Measurements from ENCODE around the gene TMEM126B. TPM values are rescaled to one million over a fixed set of nuclear protein-coding genes. Genes with fewer than 3 reads are reported as not detected.
"Not testable (repeated sequence)": the region's sequence is repeated elsewhere in the genome, so short reads cannot be mapped to it uniquely, and the experiment has no call there.

The TMEM126B gene
- total RNA-seq, 2 donors from 2014 or later, result 77.0 to 104 TPM

GRCh38 chr11:85664615-85665481 lies 36.5 kb downstream of the TMEM126B start, which contains the start of gene CREBZF:
TSS of gene CREBZF (minus strand) at chr11:85665129. CDS start at chr11:85664875, 254 bp downstream.
- peaks cover 29 to 42% of the 10 kb centered on the region in 2 donors for H3K36me3 Mint-ChIP-seq
- H3K9me3 Mint-ChIP-seq, result no peaks in the 10 kb centered on the region
- DNase-seq (ENCODE audit: low spot score in 2 of 2) (peak; percentile 96 to 98), ATAC-seq (peak; percentile 90 to 92)
- peak within 1 kb of the TSS; percentile 97 for H3K27ac Mint-ChIP-seq

DNA sequence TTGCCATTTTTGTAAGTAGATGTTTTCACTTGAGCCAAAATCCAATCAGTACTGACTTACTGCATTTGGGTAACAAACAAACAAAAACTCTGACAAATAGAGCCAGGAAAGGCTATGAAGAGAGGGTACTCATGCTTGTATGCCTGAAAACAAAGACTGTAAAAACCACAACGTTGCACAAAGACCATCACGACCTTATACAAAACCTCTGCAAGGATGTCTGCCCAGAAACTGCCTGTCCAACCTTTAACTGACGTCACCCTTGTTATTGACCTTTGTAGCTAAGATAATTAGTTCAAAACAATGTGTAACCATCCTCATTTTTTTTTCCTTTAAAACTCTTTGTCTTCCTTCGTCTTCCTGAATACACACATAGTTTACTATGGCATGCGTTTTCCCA lies 37.3 kb downstream of the TMEM126B start:
- DNase-seq (ENCODE audit: low spot score in 2 of 2) (no peak), ATAC-seq (no peak)
- Mint-ChIP-seq H3K9me3 (no peaks in the 10 kb centered on the region), H3K27ac (peak overlapping the region in 1 of 2 donors; percentile 97), H3K36me3 (peaks cover 22 to 33% of the 10 kb centered on the region in 2 donors)

- peak overlapping the region in 1 of 2 donors; percentile 97 for H3K27ac Mint-ChIP-seq
- no peak for ATAC-seq
- H3K9me3 Mint-ChIP-seq, result no peaks in the 10 kb centered on the region
- H3K36me3 Mint-ChIP-seq, result peaks cover 22 to 24% of the 10 kb centered on the region in 2 donors
- no peak for DNase-seq (ENCODE audit: low spot score in 2 of 2)
Observed at GRCh38 chr11:85666687-85667086, 38.3 kb downstream of the TMEM126B start.

- Mint-ChIP-seq H3K27ac (no peak overlapping the region), H3K9me3 (peaks cover 0 to 3% of the 10 kb centered on the region in 2 donors), H3K36me3 (peaks cover 14 to 17% of the 10 kb centered on the region in 2 donors)
- no peak for DNase-seq (ENCODE audit: low spot score in 2 of 2)
- no peak for ATAC-seq
Observed at GRCh38 chr11:85668157-85668556, 39.8 kb downstream of the TMEM126B start.

DNA sequence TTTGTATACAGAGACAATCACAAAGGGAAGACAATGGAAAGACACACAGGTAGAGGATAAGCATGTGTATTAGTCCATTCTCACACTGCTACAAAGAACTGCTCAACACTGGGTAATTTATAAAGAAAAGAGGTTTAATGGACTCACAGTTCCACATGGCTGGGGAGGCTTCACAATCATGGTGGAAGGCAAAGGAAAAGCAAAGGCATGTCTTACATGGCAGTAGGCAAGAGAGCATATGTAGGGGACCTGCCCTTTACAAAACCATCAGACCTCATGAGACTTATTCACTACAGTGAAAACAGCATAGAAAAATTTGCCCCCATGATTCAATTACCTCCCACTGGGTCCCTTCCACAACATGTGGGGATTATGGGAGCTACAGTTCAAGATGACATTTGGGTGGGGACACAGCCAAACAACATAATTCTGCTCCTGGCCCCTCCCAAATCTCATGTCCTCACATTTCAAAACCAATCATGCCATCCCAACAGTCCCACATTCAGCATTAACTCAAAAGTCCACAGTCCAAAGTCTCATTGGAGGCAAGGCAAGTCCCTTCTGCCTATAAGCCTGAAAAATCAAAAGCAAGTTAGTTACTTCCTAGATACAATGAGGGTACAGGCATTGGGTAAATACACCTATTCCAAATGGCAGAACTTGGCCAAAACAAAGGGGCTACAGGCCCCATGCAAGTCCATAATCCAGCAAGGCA lies 42.7 kb downstream of the TMEM126B start:
- ATAC-seq; H3K36me3 Mint-ChIP-seq; H3K27ac Mint-ChIP-seq; DNase-seq (ENCODE audit: low spot score in 2 of 2); H3K9me3 Mint-ChIP-seq: not testable (repeated sequence)

DNA sequence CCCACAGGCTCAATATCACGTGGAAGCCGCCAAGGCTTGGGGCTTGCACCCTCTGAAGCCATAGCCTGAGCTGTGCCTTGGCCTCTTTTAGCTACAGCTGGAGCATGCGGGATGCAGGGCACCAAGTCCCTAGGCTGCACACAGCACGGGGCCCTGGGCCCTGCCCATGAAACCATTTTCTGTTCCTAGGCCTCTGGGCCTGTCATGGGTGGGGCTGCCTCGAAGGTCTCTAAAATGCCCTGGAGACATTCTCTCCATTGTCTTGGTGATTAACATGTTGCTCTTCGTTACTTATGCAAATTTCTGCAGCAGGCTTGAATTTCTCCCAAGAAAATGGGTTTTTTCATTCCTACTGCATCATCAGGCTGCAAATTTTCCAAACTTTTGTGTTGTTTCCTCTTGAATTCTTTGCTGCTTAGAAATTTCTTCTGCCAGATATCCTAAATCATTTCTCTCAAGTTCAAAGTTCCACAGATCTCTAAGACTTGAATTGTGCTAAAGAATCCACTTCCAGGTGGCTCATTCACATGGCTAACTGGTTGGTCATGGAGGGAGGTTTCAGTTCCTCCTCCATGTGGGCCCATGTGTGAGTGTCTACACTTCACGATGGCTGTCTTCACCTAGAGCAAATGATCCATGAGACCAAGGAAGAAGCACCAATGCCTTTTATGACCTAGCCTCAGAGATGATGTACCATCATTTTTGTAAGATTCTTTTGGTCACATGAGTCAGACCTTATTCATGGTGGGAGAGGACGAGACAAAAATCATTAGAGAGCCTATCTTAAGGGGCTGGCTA lies 43.9 kb downstream of the TMEM126B start:
- ATAC-seq (no peak), DNase-seq (ENCODE audit: low spot score in 2 of 2) (no peak)
- no peaks in the 10 kb centered on the region for H3K36me3 Mint-ChIP-seq
- no peak overlapping the region for H3K27ac Mint-ChIP-seq
- H3K9me3 Mint-ChIP-seq, result peaks cover 3 to 4% of the 10 kb centered on the region in 2 donors

GRCh38 chr11:85673393-85673792 lies 45.0 kb downstream of the TMEM126B start:
- ATAC-seq, result peak in 1 of 2 donors; percentile 84
- no peak for DNase-seq (ENCODE audit: low spot score in 2 of 2)
- Mint-ChIP-seq H3K27ac (no peak overlapping the region), H3K9me3 (peaks cover 3 to 4% of the 10 kb centered on the region in 2 donors), H3K36me3 (no peaks in the 10 kb centered on the region)

- H3K36me3 Mint-ChIP-seq, result peaks cover 0 to 5% of the 10 kb centered on the region in 2 donors
- H3K9me3 Mint-ChIP-seq, result peaks cover 0 to 3% of the 10 kb centered on the region in 2 donors
- DNase-seq (ENCODE audit: low spot score in 2 of 2), result no peak
- H3K27ac Mint-ChIP-seq, result no peak overlapping the region
- no peak for ATAC-seq
Observed at GRCh38 chr11:85679576-85679975, 51.2 kb downstream of the TMEM126B start.

GRCh38 chr11:85680897-85681296 lies 52.5 kb downstream of the TMEM126B start:
- Mint-ChIP-seq H3K27ac (no peak overlapping the region), H3K36me3 (peaks cover 0 to 5% of the 10 kb centered on the region in 2 donors), H3K9me3 (no peaks in the 10 kb centered on the region)
- no peak for DNase-seq (ENCODE audit: low spot score in 2 of 2)
- ATAC-seq, result peak; percentile 27 to 44

- ATAC-seq (peak; percentile 88 to 92), DNase-seq (ENCODE audit: low spot score in 2 of 2) (peak; percentile 65 to 69)
- Mint-ChIP-seq H3K27ac (peak overlapping the region; percentile 92 to 94), H3K9me3 (no peaks in the 10 kb centered on the region), H3K36me3 (peaks cover 0 to 5% of the 10 kb centered on the region in 2 donors)
Observed at GRCh38 chr11:85682330-85683305, 54.2 kb downstream of the TMEM126B start.

DNA sequence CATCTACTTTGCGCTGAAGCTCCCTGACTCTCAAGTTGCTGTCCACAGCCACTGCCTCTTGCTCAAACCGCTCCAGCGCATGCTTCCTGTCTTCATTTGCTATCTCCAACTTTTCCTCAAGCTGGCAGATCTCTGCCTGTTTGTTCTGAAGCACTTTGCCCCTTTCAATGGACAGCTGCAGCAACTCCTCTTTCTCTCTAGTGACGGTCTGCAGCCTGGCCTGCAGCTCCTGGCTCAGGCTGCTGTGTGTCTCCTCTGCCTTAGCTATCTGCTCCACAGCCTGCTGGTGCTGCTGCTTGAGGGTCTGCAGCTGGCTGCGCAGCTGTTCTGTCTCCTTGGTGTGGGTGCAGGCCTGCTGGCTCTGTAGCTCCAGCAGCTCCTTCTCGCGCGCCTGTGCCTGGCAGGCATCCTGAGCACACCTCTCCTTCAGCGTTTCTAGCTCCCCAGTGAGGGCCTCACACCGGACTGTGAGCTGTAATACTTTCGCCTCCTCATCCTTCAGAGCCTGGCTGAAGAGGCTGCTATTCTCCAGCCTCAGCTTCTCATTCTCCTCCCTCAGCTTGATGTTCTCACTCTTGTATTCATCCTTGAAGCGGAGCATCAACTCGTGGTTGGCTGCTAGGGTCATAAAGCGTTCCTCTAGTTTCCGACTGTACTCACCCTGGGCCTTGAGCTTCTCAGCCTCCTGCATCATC lies 56.9 kb downstream of the TMEM126B start:
- H3K36me3 Mint-ChIP-seq, result peaks cover 0 to 5% of the 10 kb centered on the region in 2 donors
- ATAC-seq (no peak), DNase-seq (ENCODE audit: low spot score in 2 of 2) (no peak)
- no peaks in the 10 kb centered on the region for H3K9me3 Mint-ChIP-seq
- H3K27ac Mint-ChIP-seq, result peak overlapping the region in 1 of 2 donors; percentile 46

GRCh38 chr11:85685820-85686459 lies 57.5 kb downstream of the TMEM126B start, which contains the start of gene CCDC89:
TSS of gene CCDC89 (minus strand) at chr11:85686195. CDS start at chr11:85686130, 65 bp downstream.
- peaks cover 0 to 5% of the 10 kb centered on the region in 2 donors for H3K36me3 Mint-ChIP-seq
- DNase-seq (ENCODE audit: low spot score in 2 of 2) (no peak), ATAC-seq (no peak)
- H3K27ac Mint-ChIP-seq, result peak within 1 kb of the TSS in 1 of 2 donors; percentile 46
- H3K9me3 Mint-ChIP-seq, result no peaks in the 10 kb centered on the region
